Lower leg skin (tissue), 4 donors: ENCODE data around the gene TNFRSF19. TPM values are rescaled to one million over a fixed set of nuclear protein-coding genes. Genes with fewer than 3 reads are reported as not detected.

ENCODE experiments used
- DNase-seq, 2 donors: peaks; one replicate each; pipeline ENCODE4 v3.0.0-alpha.2; 2019; ENCODE audit warnings: low spot score in 2 of 2
- H3K4me3 ChIP-seq: fragments of 200-600 bp; sonication (generic); 2 replicates; pipeline ENCODE4 v1.5.1; 2017; ENCODE audit warnings: mild to moderate bottlenecking, low read depth; ENCODE audit not compliant: poor library complexity, severe bottlenecking
- CTCF ChIP-seq, 3 donors: fragments of 450-650 bp; IDR thresholded peaks; one replicate each; pipeline ENCODE4 v1.5.1; 2016; ENCODE audit warnings: antibody characterized with exemption in 3 of 3, mild to moderate bottlenecking in 3 of 3, moderate library complexity in 2 of 3
- POLR2A ChIP-seq, 2 donors: fragments of 450-650 bp; IDR thresholded peaks; one replicate each; pipeline ENCODE4 v1.6.1; 2016 to 2017; ENCODE audit warnings: antibody characterized with exemption in 2 of 2, mild to moderate bottlenecking in 1 of 2, moderate library complexity in 1 of 2
- WGBS, 2 donors: methylation state at CpG; one replicate each; pipeline ENCODE4 v1.1.5; 2018; 5-methylcytosine and 5-hydroxymethylcytosine counted together
- intact Hi-C: fragments of 100-400 bp; cut with DNase I; formaldehyde crosslinking; loops from one replicate; pipeline ENCODE4 v1.15.0; 2023; ENCODE audit warnings: low total_unique reads
- total RNA-seq, 4 donors: library from RNA; depleted of rRNA; stranded (reverse); fragments of >200 nt; gene quantifications; one replicate each; pipeline ENCODE4 v1.1.0, GENCODE V29; 2016

Gene TNFRSF19
- total RNA-seq, 4 donors from 2014 or later, result 51.2 to 106 (median 72.5) TPM

- no peak for TF ChIP-seq POLR2A (IDR thresholded peaks at IDR 0.05)
- TF ChIP-seq CTCF (IDR thresholded peaks at IDR 0.05), result no peak
- H3K4me3 ChIP-seq, result no peak overlapping the region
- intact Hi-C loops, result no loop called here
- 95 to 96% methylated on average over 2 of the region's 2 CpGs for WGBS, 2 donors
- DNase-seq, result no peak
Observed at GRCh38 chr13:23651887-23652286, 81.7 kb downstream of the TNFRSF19 start.

- 80 to 84% methylated on average over 10 of the region's 10 CpGs for WGBS, 2 donors
- intact Hi-C loops, result no loop called here
- TF ChIP-seq POLR2A (IDR thresholded peaks at IDR 0.05) (no peak), CTCF (IDR thresholded peaks at IDR 0.05) (no peak)
- DNase-seq, result no peak
- H3K4me3 ChIP-seq, result no peak overlapping the region
Observed at GRCh38 chr13:23652909-23653726, 82.9 kb downstream of the TNFRSF19 start.

- intact Hi-C loops, result no loop called here
- DNase-seq, result peak in 1 of 2 donors; percentile 38
- no peak overlapping the region for H3K4me3 ChIP-seq
- 51 to 57% methylated on average over 9 to 11 of the region's 11 CpGs for WGBS, 2 donors
- TF ChIP-seq CTCF (IDR thresholded peaks at IDR 0.05) (no peak), POLR2A (IDR thresholded peaks at IDR 0.05) (no peak)
Observed at GRCh38 chr13:23654111-23655110, 84.2 kb downstream of the TNFRSF19 start.

GRCh38 chr13:23655321-23655720 lies 85.1 kb downstream of the TNFRSF19 start:
- TF ChIP-seq CTCF (IDR thresholded peaks at IDR 0.05), result no peak
- no peak for TF ChIP-seq POLR2A (IDR thresholded peaks at IDR 0.05)
- no peak for DNase-seq
- WGBS, 2 donors, result 56 to 69% methylated on average over 3 of the region's 3 CpGs
- no peak overlapping the region for H3K4me3 ChIP-seq
- intact Hi-C loops, result no loop called here

GRCh38 chr13:23656637-23657371 lies 86.6 kb downstream of the TNFRSF19 start:
- intact Hi-C loops, result no loop called here
- no peak overlapping the region for H3K4me3 ChIP-seq
- 57 to 61% methylated on average over 4 of the region's 4 CpGs for WGBS, 2 donors
- DNase-seq, result no peak
- TF ChIP-seq CTCF (IDR thresholded peaks at IDR 0.05) (no peak), POLR2A (IDR thresholded peaks at IDR 0.05) (no peak)
